GM18907 (cell line): Measurements from ENCODE around the gene MTG1.
A peak's percentile ranks its signal among the peaks of the same experiment; 100 is the strongest.
"Not testable (repeated sequence)": the region's sequence is repeated elsewhere in the genome, so short reads cannot be mapped to it uniquely, and the experiment has no call there.

ENCODE experiments used
- ATAC-seq: cut with Tn5 transposase; IDR thresholded peaks from one replicate; pipeline ENCODE4 v1.9.1; 2021; ENCODE audit warnings: mild to moderate bottlenecking, moderate library complexity; ENCODE audit not compliant: unreplicated experiment

MTG1 gene

DNA sequence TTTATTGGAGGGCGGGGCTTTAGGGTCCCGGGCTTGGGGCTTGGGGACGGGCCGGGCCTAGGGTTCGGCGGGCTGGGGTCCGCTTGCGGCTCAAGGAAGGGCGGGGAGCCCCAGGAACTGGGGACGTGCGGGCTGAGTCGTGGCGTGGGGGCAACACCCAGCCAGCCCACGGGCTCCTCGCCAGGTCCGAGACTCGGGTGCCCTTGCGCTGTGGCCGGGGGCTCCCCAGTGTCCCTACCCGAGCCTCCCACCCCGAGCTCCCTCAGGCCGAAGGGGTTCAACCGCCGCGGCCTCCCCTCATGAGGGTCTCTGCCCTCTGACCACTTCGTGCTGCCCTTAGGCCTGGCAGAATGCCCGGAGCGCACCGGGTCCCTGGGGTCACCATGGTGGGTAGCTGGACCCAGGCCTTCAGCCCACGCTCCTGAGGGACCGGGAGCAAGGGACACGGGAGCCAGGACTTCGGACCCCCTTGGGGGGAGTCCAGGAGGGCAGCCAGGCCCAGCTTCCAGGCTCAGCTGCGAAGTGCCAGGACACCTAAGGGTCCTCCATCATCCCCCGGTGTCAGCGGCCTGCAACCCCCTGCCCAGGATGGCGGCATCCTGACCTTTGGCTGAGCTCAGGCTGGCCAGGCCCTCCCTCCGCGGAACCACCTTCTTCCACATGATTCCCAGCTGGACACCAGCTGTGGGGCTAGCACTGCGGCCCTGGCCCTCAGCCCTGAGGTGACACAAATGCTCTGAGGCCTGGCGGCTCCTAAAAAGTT, 35.6 kb upstream of the MTG1 start:
- ATAC-seq: no peak

DNA sequence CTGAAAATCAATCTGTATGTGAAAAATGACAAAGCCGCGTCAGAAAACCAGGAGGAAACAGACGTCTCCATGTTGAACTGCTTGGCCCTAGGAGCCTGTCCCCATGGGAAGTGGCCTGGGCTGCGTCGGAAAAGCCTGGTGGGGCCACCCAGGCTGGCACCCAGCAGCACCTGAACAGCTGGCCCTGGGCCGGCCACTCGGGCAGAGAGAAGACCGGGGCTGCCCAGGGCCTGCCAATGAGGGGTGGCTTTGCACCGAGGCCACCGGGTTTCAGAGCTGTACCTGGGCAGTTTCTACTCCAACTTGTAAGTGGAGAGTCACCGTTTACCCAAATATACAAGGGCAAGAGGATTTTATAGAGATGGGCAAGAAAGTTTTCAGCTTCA, 35.0 kb upstream of the MTG1 start:
- no peak for ATAC-seq

- ATAC-seq: no peak
Observed at GRCh38 chr10:133359554-133359971, 34.4 kb upstream of the MTG1 start.

- ATAC-seq: no peak
Observed at GRCh38 chr10:133359972-133360610, 33.9 kb upstream of the MTG1 start.

DNA sequence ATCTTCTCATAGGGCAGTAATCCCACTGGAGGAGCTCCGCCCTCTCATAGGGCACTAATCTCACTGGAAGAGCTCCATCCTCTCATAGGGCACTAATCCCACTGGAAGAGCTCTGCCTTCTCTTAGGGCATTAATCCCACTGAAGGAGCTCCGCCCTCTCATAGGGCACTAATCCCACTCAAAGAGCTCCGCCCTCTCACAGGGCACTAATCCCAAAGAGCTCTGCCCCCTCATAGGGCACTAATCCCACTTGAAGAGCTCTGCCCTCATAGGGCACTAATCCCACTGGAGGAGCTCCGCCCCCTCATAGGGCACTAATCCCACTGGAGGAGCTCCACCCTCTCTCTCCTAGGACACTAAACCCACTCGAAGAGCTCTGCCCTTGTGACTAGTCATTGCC, 32.7 kb upstream of the MTG1 start:
- no peak for ATAC-seq

DNA sequence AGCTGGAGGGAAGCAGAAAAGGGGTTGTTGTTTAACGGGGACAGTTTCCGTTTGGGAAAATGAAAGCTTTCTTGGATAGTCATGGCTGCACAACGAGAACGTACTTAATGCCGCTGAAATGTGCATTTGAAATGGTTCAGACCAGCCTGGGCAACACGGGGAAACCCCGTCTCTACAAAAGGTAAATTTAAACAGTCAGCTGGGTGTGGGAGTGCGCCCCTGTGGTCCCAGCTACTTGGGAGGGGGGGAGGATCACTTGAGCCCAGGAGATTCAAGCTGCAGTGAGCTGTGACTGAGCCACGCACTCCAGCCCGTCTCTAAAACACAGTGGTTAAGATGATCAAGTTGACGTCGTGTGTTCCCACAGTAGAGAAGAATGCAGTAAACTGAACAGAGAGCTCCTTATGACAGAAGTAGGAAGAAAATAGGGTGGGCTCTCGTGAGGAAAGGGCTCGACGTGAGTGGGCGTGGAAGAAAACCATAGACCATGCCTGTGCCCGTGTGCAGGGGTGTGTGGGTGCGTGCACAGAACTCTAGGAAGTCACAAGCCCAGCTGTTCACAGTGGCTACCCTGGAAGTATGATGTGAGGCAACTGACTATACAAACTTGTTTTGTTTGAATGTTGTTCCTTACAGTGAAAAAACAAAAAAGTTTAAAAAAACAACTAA, 32.0 kb upstream of the MTG1 start:
- no peak for ATAC-seq

- no peak for ATAC-seq
Observed at GRCh38 chr10:133362846-133363245, 31.1 kb upstream of the MTG1 start.

- ATAC-seq: no peak
Observed at GRCh38 chr10:133364645-133365431, 29.1 kb upstream of the MTG1 start.

GRCh38 chr10:133365461-133366129, 28.4 kb upstream of the MTG1 start:
- no peak for ATAC-seq

DNA sequence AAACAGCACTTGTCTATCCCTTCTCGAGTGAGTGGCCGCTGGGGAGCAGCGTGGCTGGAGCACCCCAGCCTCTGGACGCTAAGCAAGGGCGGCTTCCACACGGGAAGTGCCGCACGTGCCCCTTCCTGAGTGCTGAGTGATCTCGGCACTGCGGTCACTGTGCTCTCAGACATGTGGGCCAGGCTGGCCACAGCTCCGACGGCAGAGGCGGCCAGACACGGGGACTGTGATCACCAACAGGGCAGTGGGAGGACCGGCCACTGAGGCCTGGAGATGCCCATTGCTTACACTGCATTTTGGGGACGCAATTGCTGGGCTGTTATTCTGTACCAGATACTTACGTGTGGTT, 27.9 kb upstream of the MTG1 start:
- no peak for ATAC-seq

DNA sequence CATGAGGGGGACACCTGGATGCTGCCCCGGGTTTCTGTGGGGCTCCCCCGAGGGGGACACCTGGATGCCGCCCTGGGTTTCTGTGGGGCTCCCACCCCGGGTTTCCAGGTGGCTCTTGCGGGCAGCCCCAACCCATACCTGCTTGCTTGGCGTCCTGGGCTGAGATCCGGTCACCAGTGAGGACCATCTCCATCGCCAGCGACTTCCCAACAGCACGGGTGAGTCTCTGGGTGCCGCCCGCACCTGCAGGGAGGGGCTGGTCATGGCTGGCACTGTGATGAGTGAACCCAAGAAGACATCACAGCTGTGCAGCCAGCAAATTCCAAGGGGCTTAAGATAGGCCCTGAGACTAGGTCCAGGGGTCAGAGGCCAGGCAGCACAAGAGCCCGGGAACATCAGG, 27.2 kb upstream of the MTG1 start:
- ATAC-seq: no peak

DNA sequence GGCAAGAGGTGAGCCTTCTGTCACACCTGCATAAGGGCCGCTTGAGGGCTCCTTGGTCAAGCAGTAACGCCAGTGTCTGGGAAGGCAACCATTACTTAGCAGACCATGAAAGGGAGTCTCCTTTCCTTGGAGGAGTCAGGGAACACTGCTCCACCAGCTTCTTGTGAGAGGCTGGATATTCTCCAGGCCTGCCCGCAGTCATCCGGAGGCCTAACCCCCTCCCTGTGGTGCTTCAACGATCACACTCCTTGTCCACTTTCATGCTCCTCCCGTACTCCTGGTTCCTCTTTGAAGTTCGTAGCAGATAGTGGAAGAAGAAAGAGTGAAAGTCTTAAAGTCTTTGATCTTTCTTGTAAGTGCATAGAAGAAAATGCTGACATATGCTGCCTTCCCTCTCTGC, 26.5 kb upstream of the MTG1 start:
- ATAC-seq: not testable (repeated sequence)

DNA sequence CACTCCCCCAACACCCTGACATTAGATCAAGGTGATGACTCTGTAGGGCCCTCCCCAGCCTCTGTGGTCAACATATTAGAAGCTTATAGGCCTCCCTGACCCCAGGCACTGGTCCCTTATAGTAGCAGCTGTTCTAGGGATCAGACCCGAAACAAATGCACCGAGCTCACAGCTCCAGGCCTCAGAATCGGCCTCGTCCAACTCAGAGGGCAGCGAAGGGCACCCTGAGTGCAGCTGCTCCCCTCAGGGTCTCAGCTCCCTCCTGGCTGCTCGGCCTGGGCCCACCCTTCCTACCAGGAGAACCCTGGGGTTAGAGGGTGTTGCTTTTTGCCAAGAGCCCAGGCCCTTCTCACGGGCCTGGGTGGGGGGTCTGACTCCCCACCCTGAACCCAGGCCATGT, 25.8 kb upstream of the MTG1 start:
- no peak for ATAC-seq

DNA sequence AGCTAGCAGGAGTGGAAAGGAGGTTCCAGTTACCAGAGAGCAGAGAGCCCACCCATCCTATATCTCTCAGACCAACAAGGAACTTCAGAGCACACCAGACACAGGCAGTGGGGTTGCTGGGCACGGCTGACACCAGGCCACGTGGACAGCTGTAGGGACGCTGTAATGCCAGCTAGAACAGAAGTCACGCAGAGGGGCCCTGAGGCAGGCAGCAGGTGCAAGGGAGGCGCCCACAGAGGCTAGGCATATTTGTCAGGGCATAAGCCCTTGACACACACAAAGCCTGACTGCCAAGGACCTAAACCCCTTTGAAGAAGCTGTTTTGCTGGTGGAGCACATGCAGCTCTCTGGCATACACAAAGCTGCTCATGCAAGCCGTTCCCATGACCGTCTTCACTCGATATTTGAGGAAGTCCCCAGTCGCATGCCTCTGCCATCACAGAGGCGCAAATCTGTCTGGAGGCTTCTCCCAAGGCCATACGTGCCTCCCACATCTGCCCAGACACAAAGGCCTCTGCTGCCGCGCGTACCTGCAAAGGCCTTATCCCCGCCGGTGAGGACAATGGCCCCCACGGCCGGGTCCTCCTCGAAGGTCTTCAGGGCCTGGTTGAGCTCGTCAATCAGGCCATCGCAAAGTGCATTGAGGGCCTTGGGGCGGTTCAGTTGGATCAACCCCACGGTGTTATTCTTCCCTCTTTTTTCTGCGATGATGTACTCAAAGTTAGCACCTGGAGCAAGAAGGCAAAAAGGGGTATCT, 23.7 kb upstream of the MTG1 start:
- no peak for ATAC-seq

- ATAC-seq: no peak
Observed at GRCh38 chr10:133372507-133372906, 21.4 kb upstream of the MTG1 start.

GRCh38 chr10:133373174-133374090, 20.5 kb upstream of the MTG1 start, which contains the start of gene ECHS1:
Gene ECHS1 (minus strand): TSS chr10:133373354. CDS start chr10:133373333, 21 bp downstream.
- ATAC-seq: peak; percentile 92

GRCh38 chr10:133375357-133376115, 18.4 kb upstream of the MTG1 start:
- ATAC-seq: no peak

GRCh38 chr10:133376183-133376582, 17.8 kb upstream of the MTG1 start:
- ATAC-seq: not testable (repeated sequence)
